PC-3 (cell line): ENCODE results near the gene AGAP1. TPM values are rescaled to one million over a fixed set of nuclear protein-coding genes. Genes with fewer than 3 reads are reported as not detected.

Experiments
- ATAC-seq: fragments of 200-7000 bp; cut with Tn5 transposase; 2 replicates; pipeline ENCODE4 v1.9.1; 2020; ENCODE audit warnings: mild to moderate bottlenecking, moderate library complexity
- BruUV-seq: library from RNA; stranded (reverse); fragments of 400-500 nt; replicated peaks from 2 replicates; lab custom pipeline; 2021; lab: Mats Ljungman, UMichigan
- CTCF ChIA-PET: fragments of 300-600 bp; sonication (Branson Sonifier 250); formaldehyde crosslinking; loops from one replicate; lab custom pipeline; 2022; ENCODE audit warnings: antibody characterized with exemption; lab: Charles Lee
- POLR2A ChIA-PET: fragments of 300-600 bp; sonication (Branson Sonifier 250); formaldehyde crosslinking; loops from one replicate; lab custom pipeline; 2022; ENCODE audit warnings: antibody characterized with exemption; ENCODE audit not compliant: unreplicated experiment; lab: Charles Lee
- DNase-seq: peaks from one replicate; pipeline ENCODE4 v3.0.0-alpha.2; 2015
- H2AFZ ChIP-seq: fragments of 300-600 bp; sonication (generic); 2 replicates; pipeline ENCODE4 v1.6.0; 2016; ENCODE audit warnings: antibody characterized with exemption, low read length
- H3F3A ChIP-seq: fragments of 300-600 bp; sonication (generic); one replicate; pipeline ENCODE4 v1.6.0; 2017; ENCODE audit warnings: antibody characterized with exemption, low read length, control low read depth, mild to moderate bottlenecking; ENCODE audit not compliant: unreplicated experiment
- H3K27ac ChIP-seq: fragments of 300-600 bp; sonication (generic); 2 replicates; pipeline ENCODE4 v1.5.1; 2016; ENCODE audit warnings: mild to moderate bottlenecking, low read length
- H3K27me3 ChIP-seq: fragments of 300-600 bp; sonication (generic); 2 replicates; pipeline ENCODE4 v1.6.1; 2016; ENCODE audit warnings: low read length, mixed read lengths
- H3K36me3 ChIP-seq: fragments of 300-600 bp; sonication (generic); 2 replicates; pipeline ENCODE4 v1.6.1; 2016; ENCODE audit warnings: low read depth, mixed run types, low read length, mixed read lengths
- H3K4me1 ChIP-seq: fragments of 300-600 bp; sonication (generic); 2 replicates; pipeline ENCODE4 v1.5.1; 2016; ENCODE audit warnings: low read length; ENCODE audit not compliant: insufficient read depth
- H3K4me2 ChIP-seq: fragments of 300-600 bp; sonication (generic); 2 replicates; pipeline ENCODE4 v1.6.0; 2016; ENCODE audit warnings: low read length
- H3K4me3 ChIP-seq: fragments of 300-600 bp; sonication (generic); 2 replicates; pipeline ENCODE4 v1.5.1; 2016; ENCODE audit warnings: mild to moderate bottlenecking, low read length, mixed read lengths
- H3K79me2 ChIP-seq: fragments of 300-600 bp; sonication (generic); 2 replicates; pipeline ENCODE4 v1.6.1; 2017; ENCODE audit warnings: low read length, mixed read lengths
- H3K9ac ChIP-seq: fragments of 300-600 bp; sonication (generic); 2 replicates; pipeline ENCODE4 v1.6.0; 2016; ENCODE audit warnings: mild to moderate bottlenecking, low read length
- H3K9me2 ChIP-seq: fragments of 300-600 bp; sonication (generic); replicated peaks from 2 replicates; pipeline ENCODE4 v1.6.1; 2016; ENCODE audit warnings: mixed run types, low read length, mixed read lengths
- H3K9me3 ChIP-seq: fragments of 300-600 bp; sonication (generic); 2 replicates; pipeline ENCODE4 v1.6.1; 2016; ENCODE audit warnings: low read length, mixed read lengths
- H4K20me1 ChIP-seq: fragments of 300-600 bp; sonication (generic); 2 replicates; pipeline ENCODE4 v1.6.1; 2016; ENCODE audit warnings: low read length, mixed read lengths
- EZH2 ChIP-seq: fragments of 300-600 bp; sonication (generic); IDR thresholded peaks from one replicate; pipeline ENCODE4 v1.6.1; 2017; ENCODE audit warnings: antibody characterized with exemption, mild to moderate bottlenecking, low read length; ENCODE audit not compliant: unreplicated experiment
- EZH2phosphoT487 ChIP-seq: fragments of 300-600 bp; sonication (generic); IDR thresholded peaks from 2 replicates; pipeline ENCODE4 v1.6.1; 2018; ENCODE audit warnings: mild to moderate bottlenecking, antibody characterized with exemption, low read length, borderline replicate concordance
- intact Hi-C: fragments of 100-400 bp; cut with micrococcal nuclease; formaldehyde crosslinking; loops from 2 replicates; pipeline ENCODE4 v1.9.0; 2023
- total RNA-seq: library from RNA; depleted of rRNA; stranded (reverse); fragments of >200 nt; gene quantifications from 2 replicates; pipeline ENCODE4 v1.2.3, GENCODE V29; 2014
- TF ChIP-seq, protein P1 (sequence below): fragments of 300-600 bp; sonication (generic); conservative IDR thresholded peaks from 2 replicates; pipeline ENCODE4 v1.5.1; 2017; ENCODE audit warnings: antibody characterized with exemption, low read depth, mild to moderate bottlenecking, low read length

The AGAP1 gene
- total RNA-seq, 1 experiment from 2014 or later, result 31.0 TPM

- Histone ChIP-seq H3F3A (no peaks in the 10 kb centered on the region), H3K9ac (no peak overlapping the region), H3K4me3 (no peak overlapping the region), H3K4me1 (peaks cover 11% of the 10 kb centered on the region), H3K36me3 (peaks cover 5% of the 10 kb centered on the region; the same call in 1 of the 2 replicates), H3K4me2 (no peak overlapping the region), H3K27ac (no peak overlapping the region), H3K27me3 (no peaks in the 10 kb centered on the region), H3K9me3 (no peaks in the 10 kb centered on the region), H3K9me2 (no peaks in the 10 kb centered on the region), H4K20me1 (no peaks in the 10 kb centered on the region), H3K79me2 (no peaks in the 10 kb centered on the region), H2AFZ (no peak overlapping the region)
- ChIA-PET POLR2A (no interaction called here), CTCF (no interaction called here)
- ATAC-seq (no peak), DNase-seq (no peak)
- TF ChIP-seq, protein P1, sequence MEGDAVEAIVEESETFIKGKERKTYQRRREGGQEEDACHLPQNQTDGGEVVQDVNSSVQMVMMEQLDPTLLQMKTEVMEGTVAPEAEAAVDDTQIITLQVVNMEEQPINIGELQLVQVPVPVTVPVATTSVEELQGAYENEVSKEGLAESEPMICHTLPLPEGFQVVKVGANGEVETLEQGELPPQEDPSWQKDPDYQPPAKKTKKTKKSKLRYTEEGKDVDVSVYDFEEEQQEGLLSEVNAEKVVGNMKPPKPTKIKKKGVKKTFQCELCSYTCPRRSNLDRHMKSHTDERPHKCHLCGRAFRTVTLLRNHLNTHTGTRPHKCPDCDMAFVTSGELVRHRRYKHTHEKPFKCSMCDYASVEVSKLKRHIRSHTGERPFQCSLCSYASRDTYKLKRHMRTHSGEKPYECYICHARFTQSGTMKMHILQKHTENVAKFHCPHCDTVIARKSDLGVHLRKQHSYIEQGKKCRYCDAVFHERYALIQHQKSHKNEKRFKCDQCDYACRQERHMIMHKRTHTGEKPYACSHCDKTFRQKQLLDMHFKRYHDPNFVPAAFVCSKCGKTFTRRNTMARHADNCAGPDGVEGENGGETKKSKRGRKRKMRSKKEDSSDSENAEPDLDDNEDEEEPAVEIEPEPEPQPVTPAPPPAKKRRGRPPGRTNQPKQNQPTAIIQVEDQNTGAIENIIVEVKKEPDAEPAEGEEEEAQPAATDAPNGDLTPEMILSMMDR, result no peak
- no peak for TF ChIP-seq EZH2phosphoT487
- TF ChIP-seq EZH2, result no peak
- BruUV-seq, result no TSS peak
- intact Hi-C loops, result no loop called here
Measured at GRCh38 chr2:235832941-235833340, 339.1 kb downstream of the AGAP1 start.

DNA sequence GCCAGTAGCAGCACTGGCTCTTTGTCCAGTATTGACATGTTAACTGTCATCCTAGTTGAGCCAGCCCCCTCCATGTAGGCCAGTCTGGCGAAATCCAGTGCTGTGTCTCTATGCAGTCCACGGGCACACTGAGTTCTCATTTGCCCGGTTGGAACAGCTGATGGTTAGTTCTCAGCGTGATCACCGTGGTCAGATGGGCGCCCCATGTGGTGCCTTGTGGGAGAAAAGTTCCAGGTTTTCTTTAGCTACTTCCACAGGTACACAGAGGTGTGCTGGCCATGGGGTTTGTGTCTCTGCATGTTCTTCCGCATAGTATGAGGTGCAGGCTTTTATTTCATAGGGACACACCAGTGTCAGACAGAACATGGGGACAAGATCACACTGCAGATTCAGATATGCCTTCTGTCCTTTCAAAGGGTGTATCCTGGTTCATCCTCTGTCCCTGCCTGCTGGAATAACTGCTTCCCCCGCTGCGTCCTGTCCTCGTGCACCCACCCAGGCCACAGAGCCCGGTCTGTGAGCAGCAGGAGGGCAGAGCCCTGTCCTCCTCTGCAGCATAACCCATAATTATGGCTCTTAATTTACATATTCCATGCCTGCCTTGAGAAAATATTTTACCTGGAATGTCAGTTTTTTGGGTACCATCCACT is 340.3 kb downstream of the AGAP1 start:
- Histone ChIP-seq H3K36me3 (peaks cover 3% of the 10 kb centered on the region; the same call in 1 of the 2 replicates), H3K4me1 (peaks cover 8% of the 10 kb centered on the region; the same call in 1 of the 2 replicates), H3K9ac (no peak overlapping the region), H4K20me1 (no peaks in the 10 kb centered on the region), H3K4me2 (no peak overlapping the region), H3K27ac (no peak overlapping the region), H3K79me2 (no peaks in the 10 kb centered on the region), H3K9me3 (no peaks in the 10 kb centered on the region), H3K4me3 (no peak overlapping the region), H3K9me2 (no peaks in the 10 kb centered on the region), H3F3A (no peaks in the 10 kb centered on the region), H2AFZ (no peak overlapping the region), H3K27me3 (no peaks in the 10 kb centered on the region)
- TF ChIP-seq EZH2phosphoT487 (no peak), EZH2 (no peak)
- TF ChIP-seq, protein P1, result 0 out of 2 replicates have a peak, but pooled peaks have one; percentile 12
- POLR2A ChIA-PET, result interaction anchor here (0.6 kb wide), 1 partner anchor 1066 kb away, joined by 6 read pairs; no protein-coding TSS in a partner anchor
- no TSS peak for BruUV-seq
- intact Hi-C loops, result no loop called here
- CTCF ChIA-PET, result no interaction called here
- ATAC-seq, result no peak
- DNase-seq, result no peak

DNA sequence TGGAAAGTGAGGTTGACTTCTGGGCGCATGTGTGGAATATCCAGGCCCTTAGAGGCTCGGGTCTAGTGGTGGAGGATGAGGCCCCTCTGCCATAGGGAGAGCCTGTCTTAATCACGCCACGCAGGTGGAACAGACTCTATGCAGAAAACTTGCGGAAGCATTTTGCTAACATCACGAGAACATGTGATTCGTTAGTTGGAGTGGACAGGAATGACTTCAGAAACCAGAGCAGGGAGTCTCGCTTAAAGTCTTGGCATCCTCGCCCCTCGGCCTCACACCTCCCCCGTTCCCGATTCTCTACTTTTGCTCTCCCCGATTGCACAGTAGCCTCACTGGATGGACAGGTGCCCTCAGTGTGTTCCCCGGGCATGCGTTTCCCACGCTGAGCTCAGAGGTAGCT is 340.9 kb downstream of the AGAP1 start:
- Histone ChIP-seq H3K9me2 (no peaks in the 10 kb centered on the region), H3K4me2 (no peak overlapping the region), H3K9me3 (no peaks in the 10 kb centered on the region), H3K79me2 (no peaks in the 10 kb centered on the region), H3K27me3 (no peaks in the 10 kb centered on the region), H2AFZ (no peak overlapping the region), H3K36me3 (peaks cover 3% of the 10 kb centered on the region; the same call in 1 of the 2 replicates), H3K4me1 (peaks cover 8% of the 10 kb centered on the region; the same call in 1 of the 2 replicates), H3K27ac (no peak overlapping the region), H4K20me1 (no peaks in the 10 kb centered on the region), H3K9ac (no peak overlapping the region), H3K4me3 (no peak overlapping the region), H3F3A (no peaks in the 10 kb centered on the region)
- ChIA-PET CTCF (no interaction called here), POLR2A (no interaction called here)
- TF ChIP-seq EZH2phosphoT487 (no peak), EZH2 (no peak)
- TF ChIP-seq, protein P1, result no peak
- ATAC-seq (no peak), DNase-seq (no peak)
- no TSS peak for BruUV-seq
- intact Hi-C loops, result no loop called here
